Liver (tissue), 9 donors: ENCODE results near the gene KRTAP10-2. TPM values are rescaled to one million over a fixed set of nuclear protein-coding genes. Genes with fewer than 3 reads are reported as not detected.

ENCODE experiments used
- DNase-seq: peaks from one replicate; pipeline ENCODE4 v3.0.0-alpha.2; 2017; ENCODE audit warnings: low spot score
- H3K27ac ChIP-seq, 2 donors: one replicate each; pipeline ENCODE4 v1.7.0; 2013; ENCODE audit warnings: inconsistent platforms in 2 of 2, low read length in 2 of 2, control low read depth in 1 of 2, low read depth in 1 of 2, mild to moderate bottlenecking in 1 of 2
- H3K27me3 ChIP-seq, 4 donors: one replicate each; pipeline versions ENCODE4 v1.6.1 to v1.7.0; 2013; ENCODE audit warnings: low read length in 3 of 4, inconsistent platforms in 1 of 4, mild to moderate bottlenecking in 1 of 4, moderate library complexity in 1 of 4; ENCODE audit not compliant: control insufficient read depth in 4 of 4, insufficient read depth in 4 of 4
- H3K36me3 ChIP-seq, 4 donors: one replicate each; pipeline versions ENCODE4 v1.6.1 to v1.7.0; 2013; ENCODE audit warnings: low read length in 3 of 4, mild to moderate bottlenecking in 3 of 4, low read depth in 1 of 4, moderate library complexity in 1 of 4; ENCODE audit not compliant: control insufficient read depth in 4 of 4, insufficient read depth in 3 of 4
- H3K4me1 ChIP-seq, 4 donors: one replicate each; pipeline versions ENCODE4 v1.6.1 to v1.7.0; 2013; ENCODE audit warnings: low read length in 3 of 4, mild to moderate bottlenecking in 3 of 4, moderate library complexity in 1 of 4; ENCODE audit not compliant: control insufficient read depth in 4 of 4, insufficient read depth in 4 of 4
- H3K4me3 ChIP-seq, 3 donors: one replicate each; pipeline versions ENCODE4 v1.6.1 to v1.7.0; 2013; ENCODE audit warnings: low read length in 3 of 3, control low read depth in 1 of 3, low read depth in 1 of 3, mild to moderate bottlenecking in 1 of 3
- H3K9ac ChIP-seq, 2 donors: one replicate each; pipeline ENCODE4 v1.7.0; 2013; ENCODE audit warnings: low read length in 2 of 2, mild to moderate bottlenecking in 2 of 2, moderate library complexity in 2 of 2, control low read depth in 1 of 2, low read depth in 1 of 2
- H3K9me3 ChIP-seq, 4 donors: one replicate each; pipeline versions ENCODE4 v1.6.1 to v1.7.0; 2013; ENCODE audit warnings: low read length in 3 of 4; ENCODE audit not compliant: control insufficient read depth in 4 of 4
- ATF3 ChIP-seq: IDR thresholded peaks from 2 replicates; pipeline ENCODE4 v1.6.1; 2016; ENCODE audit warnings: antibody characterized with exemption
- EGR1 ChIP-seq, 2 donors: IDR thresholded peaks; 2 replicates each; pipeline ENCODE4 v1.6.1; 2016 to 2018; ENCODE audit warnings: antibody characterized with exemption in 2 of 2, low read depth in 2 of 2
- FOXA1 ChIP-seq: IDR thresholded peaks from 2 replicates; pipeline ENCODE4 v1.6.1; 2016; ENCODE audit warnings: antibody characterized with exemption
- GABPA ChIP-seq, 2 donors: IDR thresholded peaks in 1 of 2; conservative IDR thresholded peaks in 1 of 2; 2 replicates each; pipeline ENCODE4 v1.6.1; 2016; ENCODE audit warnings: antibody characterized with exemption in 2 of 2, mild to moderate bottlenecking in 1 of 2, moderate library complexity in 1 of 2
- HNF4A ChIP-seq, 2 donors: conservative IDR thresholded peaks; 2 replicates each; pipeline ENCODE4 v1.6.1; 2016; ENCODE audit warnings: antibody characterized with exemption in 2 of 2, mild to moderate bottlenecking in 2 of 2
- HNF4G ChIP-seq: IDR thresholded peaks from 2 replicates; pipeline ENCODE4 v1.6.1; 2016; ENCODE audit warnings: antibody characterized with exemption
- MAX ChIP-seq: IDR thresholded peaks from 2 replicates; pipeline ENCODE4 v1.6.1; 2016; ENCODE audit warnings: antibody characterized with exemption
- NR2F2 ChIP-seq: IDR thresholded peaks from 2 replicates; pipeline ENCODE4 v1.6.1; 2016; ENCODE audit warnings: antibody characterized with exemption
- RAD21 ChIP-seq, 2 donors: IDR thresholded peaks; 2 replicates each; pipeline ENCODE4 v1.6.1; 2016; ENCODE audit warnings: antibody characterized with exemption in 2 of 2, mild to moderate bottlenecking in 2 of 2
- RXRA ChIP-seq, 2 donors: IDR thresholded peaks; 2 replicates each; pipeline ENCODE4 v1.6.1; 2017 to 2018; ENCODE audit warnings: antibody characterized with exemption in 2 of 2, mild to moderate bottlenecking in 1 of 2
- SP1 ChIP-seq: IDR thresholded peaks from 2 replicates; pipeline ENCODE4 v1.6.1; 2018; ENCODE audit warnings: antibody characterized with exemption, mild to moderate bottlenecking
- TAF1 ChIP-seq: conservative IDR thresholded peaks from 2 replicates; pipeline ENCODE4 v1.6.1; 2016; ENCODE audit warnings: antibody characterized with exemption, mild to moderate bottlenecking
- YY1 ChIP-seq: IDR thresholded peaks from 2 replicates; pipeline ENCODE4 v1.6.1; 2016; ENCODE audit warnings: antibody characterized with exemption, mild to moderate bottlenecking
- WGBS: extraction: QIAGEN DNeasy Blood & Tissue Kit; methylation state at CpG from one replicate; pipeline ENCODE4 v1.1.7; 2013; 5-methylcytosine and 5-hydroxymethylcytosine counted together
- polyA plus RNA-seq, 2 donors: library from polyadenylated mRNA; stranded (reverse) in 1 of 2; unstranded in 1 of 2; fragments of 200-250 nt in 1 of 2; fragments of >200 nt in 1 of 2; fragmentation: Nextera tagmentation in 1 of 2; extraction: Ambion mirVana in 1 of 2; gene quantifications; one replicate each; pipeline versions ENCODE4 v1.2.1 to v1.2.3, GENCODE V29; 2013 to 2015
- total RNA-seq, 2 donors: library from RNA; depleted of rRNA; stranded (reverse); fragments of >200 nt; gene quantifications; one replicate each; pipeline ENCODE4 v1.2.3, GENCODE V29; 2014
- TF ChIP-seq, protein P1 (sequence below): IDR thresholded peaks from 2 replicates; pipeline ENCODE4 v1.6.1; 2016; ENCODE audit warnings: antibody characterized with exemption
- TF ChIP-seq, protein P2 (sequence below): fragments of 150-350 bp; IDR thresholded peaks from 2 replicates; pipeline ENCODE4 v1.5.1; 2017; ENCODE audit warnings: improper control_type of control experiment, low read depth, low read length; ENCODE audit not compliant: missing input control
- TF ChIP-seq, protein P3 (sequence below): IDR thresholded peaks from 2 replicates; pipeline ENCODE4 v1.6.1; 2016; ENCODE audit warnings: antibody characterized with exemption, mild to moderate bottlenecking
- donor health status: healthy.
- donor health status: healthy.
- donor health status: healthy.
- donor health status: healthy.
- donor health status: healthy.

KRTAP10-2 gene
- total and polyA plus RNA-seq, 4 donors = not detected

- Histone ChIP-seq H3K4me1 (no peaks in the 10 kb centered on the region), H3K9me3 (peaks cover 0 to 9% (median under 1%) of the 10 kb centered on the region in 4 donors), H3K27ac (no peak overlapping the region), H3K4me3 (no peak overlapping the region), H3K27me3 (no peaks in the 10 kb centered on the region), H3K9ac (no peak overlapping the region), H3K36me3 (no peaks in the 10 kb centered on the region)
- TF ChIP-seq TAF1 = no peak
- no peak for TF ChIP-seq SP1
- no peak for TF ChIP-seq EGR1 (IDR thresholded peaks at IDR 0.05; ENCODE audit: low read depth in 2 of 2)
- no peak for TF ChIP-seq GABPA (IDR thresholded peaks at IDR 0.05 in 1 of 2, conservative IDR thresholded peaks at IDR 0.05 in 1 of 2)
- TF ChIP-seq MAX = no peak
- TF ChIP-seq FOXA1 = no peak
- no peak for TF ChIP-seq ATF3
- TF ChIP-seq RXRA (IDR thresholded peaks at IDR 0.05) = no peak
- TF ChIP-seq RAD21 (IDR thresholded peaks at IDR 0.05) = no peak
- TF ChIP-seq, protein P1, sequence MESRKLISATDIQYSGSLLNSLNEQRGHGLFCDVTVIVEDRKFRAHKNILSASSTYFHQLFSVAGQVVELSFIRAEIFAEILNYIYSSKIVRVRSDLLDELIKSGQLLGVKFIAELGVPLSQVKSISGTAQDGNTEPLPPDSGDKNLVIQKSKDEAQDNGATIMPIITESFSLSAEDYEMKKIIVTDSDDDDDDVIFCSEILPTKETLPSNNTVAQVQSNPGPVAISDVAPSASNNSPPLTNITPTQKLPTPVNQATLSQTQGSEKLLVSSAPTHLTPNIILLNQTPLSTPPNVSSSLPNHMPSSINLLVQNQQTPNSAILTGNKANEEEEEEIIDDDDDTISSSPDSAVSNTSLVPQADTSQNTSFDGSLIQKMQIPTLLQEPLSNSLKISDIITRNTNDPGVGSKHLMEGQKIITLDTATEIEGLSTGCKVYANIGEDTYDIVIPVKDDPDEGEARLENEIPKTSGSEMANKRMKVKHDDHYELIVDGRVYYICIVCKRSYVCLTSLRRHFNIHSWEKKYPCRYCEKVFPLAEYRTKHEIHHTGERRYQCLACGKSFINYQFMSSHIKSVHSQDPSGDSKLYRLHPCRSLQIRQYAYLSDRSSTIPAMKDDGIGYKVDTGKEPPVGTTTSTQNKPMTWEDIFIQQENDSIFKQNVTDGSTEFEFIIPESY = no peak
- TF ChIP-seq HNF4G = no peak
- TF ChIP-seq YY1 = no peak
- TF ChIP-seq, protein P2, sequence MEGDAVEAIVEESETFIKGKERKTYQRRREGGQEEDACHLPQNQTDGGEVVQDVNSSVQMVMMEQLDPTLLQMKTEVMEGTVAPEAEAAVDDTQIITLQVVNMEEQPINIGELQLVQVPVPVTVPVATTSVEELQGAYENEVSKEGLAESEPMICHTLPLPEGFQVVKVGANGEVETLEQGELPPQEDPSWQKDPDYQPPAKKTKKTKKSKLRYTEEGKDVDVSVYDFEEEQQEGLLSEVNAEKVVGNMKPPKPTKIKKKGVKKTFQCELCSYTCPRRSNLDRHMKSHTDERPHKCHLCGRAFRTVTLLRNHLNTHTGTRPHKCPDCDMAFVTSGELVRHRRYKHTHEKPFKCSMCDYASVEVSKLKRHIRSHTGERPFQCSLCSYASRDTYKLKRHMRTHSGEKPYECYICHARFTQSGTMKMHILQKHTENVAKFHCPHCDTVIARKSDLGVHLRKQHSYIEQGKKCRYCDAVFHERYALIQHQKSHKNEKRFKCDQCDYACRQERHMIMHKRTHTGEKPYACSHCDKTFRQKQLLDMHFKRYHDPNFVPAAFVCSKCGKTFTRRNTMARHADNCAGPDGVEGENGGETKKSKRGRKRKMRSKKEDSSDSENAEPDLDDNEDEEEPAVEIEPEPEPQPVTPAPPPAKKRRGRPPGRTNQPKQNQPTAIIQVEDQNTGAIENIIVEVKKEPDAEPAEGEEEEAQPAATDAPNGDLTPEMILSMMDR = no peak
- no peak for TF ChIP-seq HNF4A (conservative IDR thresholded peaks at IDR 0.05)
- TF ChIP-seq, protein P3, sequence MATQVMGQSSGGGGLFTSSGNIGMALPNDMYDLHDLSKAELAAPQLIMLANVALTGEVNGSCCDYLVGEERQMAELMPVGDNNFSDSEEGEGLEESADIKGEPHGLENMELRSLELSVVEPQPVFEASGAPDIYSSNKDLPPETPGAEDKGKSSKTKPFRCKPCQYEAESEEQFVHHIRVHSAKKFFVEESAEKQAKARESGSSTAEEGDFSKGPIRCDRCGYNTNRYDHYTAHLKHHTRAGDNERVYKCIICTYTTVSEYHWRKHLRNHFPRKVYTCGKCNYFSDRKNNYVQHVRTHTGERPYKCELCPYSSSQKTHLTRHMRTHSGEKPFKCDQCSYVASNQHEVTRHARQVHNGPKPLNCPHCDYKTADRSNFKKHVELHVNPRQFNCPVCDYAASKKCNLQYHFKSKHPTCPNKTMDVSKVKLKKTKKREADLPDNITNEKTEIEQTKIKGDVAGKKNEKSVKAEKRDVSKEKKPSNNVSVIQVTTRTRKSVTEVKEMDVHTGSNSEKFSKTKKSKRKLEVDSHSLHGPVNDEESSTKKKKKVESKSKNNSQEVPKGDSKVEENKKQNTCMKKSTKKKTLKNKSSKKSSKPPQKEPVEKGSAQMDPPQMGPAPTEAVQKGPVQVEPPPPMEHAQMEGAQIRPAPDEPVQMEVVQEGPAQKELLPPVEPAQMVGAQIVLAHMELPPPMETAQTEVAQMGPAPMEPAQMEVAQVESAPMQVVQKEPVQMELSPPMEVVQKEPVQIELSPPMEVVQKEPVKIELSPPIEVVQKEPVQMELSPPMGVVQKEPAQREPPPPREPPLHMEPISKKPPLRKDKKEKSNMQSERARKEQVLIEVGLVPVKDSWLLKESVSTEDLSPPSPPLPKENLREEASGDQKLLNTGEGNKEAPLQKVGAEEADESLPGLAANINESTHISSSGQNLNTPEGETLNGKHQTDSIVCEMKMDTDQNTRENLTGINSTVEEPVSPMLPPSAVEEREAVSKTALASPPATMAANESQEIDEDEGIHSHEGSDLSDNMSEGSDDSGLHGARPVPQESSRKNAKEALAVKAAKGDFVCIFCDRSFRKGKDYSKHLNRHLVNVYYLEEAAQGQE = no peak
- DNase-seq = no peak
- 87% methylated on average over 3 of the region's 3 CpGs for WGBS
Observed at GRCh38 chr21:44585892-44586291, 34.6 kb upstream of the KRTAP10-2 start.

- DNase-seq = no peak
- Histone ChIP-seq H3K9ac (no peak overlapping the region), H3K27me3 (no peaks in the 10 kb centered on the region), H3K9me3 (peaks cover 0 to 9% (median under 1%) of the 10 kb centered on the region in 4 donors), H3K27ac (no peak overlapping the region), H3K36me3 (no peaks in the 10 kb centered on the region), H3K4me1 (peaks cover 0 to 6% (median 0%) of the 10 kb centered on the region in 4 donors), H3K4me3 (no peak overlapping the region)
- no peak for TF ChIP-seq HNF4G
- TF ChIP-seq NR2F2 = no peak
- TF ChIP-seq, protein P3 = no peak
- WGBS = 81% methylated on average over 6 of the region's 6 CpGs
Observed at GRCh38 chr21:44583800-44584147, 32.5 kb upstream of the KRTAP10-2 start.
